WTC11 (cell line): ENCODE results near the gene CELF4. TPM values are rescaled to one million over a fixed set of nuclear protein-coding genes. Genes with fewer than 3 reads are reported as not detected.

Source experiments
- ATAC-seq: fragments of 200-7000 bp; cut with Tn5 transposase; 2 replicates; pipeline ENCODE4 v1.10.0; 2021; ENCODE audit warnings: mild to moderate bottlenecking, moderate library complexity
- CTCF ChIA-PET: fragments of 300-600 bp; sonication (Branson Sonifier 250); formaldehyde crosslinking; loops from one replicate; lab custom pipeline; 2021; ENCODE audit warnings: antibody characterized with exemption; lab: Charles Lee
- POLR2A ChIA-PET: fragments of 350-600 bp; sonication (Branson Sonifier 250); formaldehyde crosslinking; loops from one replicate; lab custom pipeline; 2021; ENCODE audit warnings: antibody characterized with exemption; lab: Charles Lee
- DNase-seq: peaks from one replicate; pipeline ENCODE4 v3.0.0; 2021; ENCODE audit warnings: low spot score
- H3K27ac Mint-ChIP-seq: 2 replicates; pipeline ENCODE4 v1.8.0; 2021; ENCODE audit warnings: mixed read lengths
- H3K27me3 Mint-ChIP-seq: 2 replicates; pipeline ENCODE4 v1.8.0; 2021; ENCODE audit warnings: low read depth, mild to moderate bottlenecking, moderate library complexity, mixed read lengths
- H3K36me3 Mint-ChIP-seq: 2 replicates; pipeline ENCODE4 v1.8.0; 2021; ENCODE audit warnings: mixed read lengths
- H3K4me1 Mint-ChIP-seq: 2 replicates; pipeline ENCODE4 v1.8.0; 2022; ENCODE audit warnings: mixed read lengths
- H3K4me3 Mint-ChIP-seq: 2 replicates; pipeline ENCODE4 v1.8.0; 2021; ENCODE audit warnings: mild to moderate bottlenecking, moderate library complexity, mixed read lengths
- H3K9me3 Mint-ChIP-seq: 2 replicates; pipeline ENCODE4 v1.8.0; 2021; ENCODE audit warnings: mixed read lengths
- AFF4 ChIP-seq: sonication (generic); formaldehyde crosslinking; IDR thresholded peaks from 2 replicates; pipeline ENCODE4 v1.8.1; 2023; ENCODE audit warnings: mild to moderate bottlenecking, missing genetic modification reagents, borderline replicate concordance
- CTCF ChIP-seq: fragments of 200-600 bp; IDR thresholded peaks from 2 replicates; pipeline ENCODE4 v1.8.0; 2022; ENCODE audit warnings: antibody characterized with exemption
- E2F1 ChIP-seq: sonication (generic); formaldehyde crosslinking; IDR thresholded peaks from 2 replicates; pipeline ENCODE4 v1.8.0; 2022; ENCODE audit warnings: mild to moderate bottlenecking, missing genetic modification reagents
- FOXJ3 ChIP-seq: sonication (generic); formaldehyde crosslinking; IDR thresholded peaks from 2 replicates; pipeline ENCODE4 v1.9.0; 2021; ENCODE audit warnings: missing genetic modification reagents, mild to moderate bottlenecking, borderline replicate concordance
- FOXP1 ChIP-seq: sonication (generic); formaldehyde crosslinking; IDR thresholded peaks from 2 replicates; pipeline ENCODE4 v1.8.0; 2022; ENCODE audit warnings: missing genetic modification reagents, mild to moderate bottlenecking, moderate library complexity, borderline replicate concordance
- HMGA2 ChIP-seq: fragments of 250-450 bp; sonication (Bioruptor Pico); IDR thresholded peaks from 2 replicates; pipeline ENCODE4 v1.4.0; 2021; ENCODE audit warnings: mild to moderate bottlenecking, moderate library complexity
- MYBL2 ChIP-seq: sonication (generic); formaldehyde crosslinking; IDR thresholded peaks from 2 replicates; pipeline ENCODE4 v1.8.1; 2023; ENCODE audit warnings: mild to moderate bottlenecking, moderate library complexity, missing genetic modification reagents
- NR3C1 ChIP-seq: sonication (generic); formaldehyde crosslinking; conservative IDR thresholded peaks from 2 replicates; pipeline ENCODE4 v1.8.1; 2023; ENCODE audit warnings: low read depth, mild to moderate bottlenecking, missing genetic modification reagents
- OVOL2 ChIP-seq: fragments of 250-450 bp; sonication (Bioruptor Pico); IDR thresholded peaks from 2 replicates; pipeline ENCODE4 v1.9.0; 2021; ENCODE audit warnings: mild to moderate bottlenecking, borderline replicate concordance
- RORB ChIP-seq: fragments of 250-450 bp; sonication (Bioruptor Pico); IDR thresholded peaks from 2 replicates; pipeline ENCODE4 v1.9.0; 2021; ENCODE audit warnings: mild to moderate bottlenecking
- SMAD4 ChIP-seq: sonication (generic); formaldehyde crosslinking; IDR thresholded peaks from 2 replicates; pipeline ENCODE4 v1.8.0; 2022; ENCODE audit warnings: mild to moderate bottlenecking, missing genetic modification reagents
- STAT6 ChIP-seq: sonication (generic); formaldehyde crosslinking; conservative IDR thresholded peaks from 2 replicates; pipeline ENCODE4 v1.8.1; 2023; ENCODE audit warnings: mild to moderate bottlenecking, low read depth, missing genetic modification reagents, moderate library complexity
- ZMAT4 ChIP-seq: fragments of 250-450 bp; sonication (Bioruptor Pico); IDR thresholded peaks from 2 replicates; pipeline ENCODE4 v1.9.0; 2021; ENCODE audit warnings: mild to moderate bottlenecking
- ZNF232 ChIP-seq: sonication (generic); formaldehyde crosslinking; IDR thresholded peaks from 2 replicates; pipeline ENCODE4 v1.8.0; 2022; ENCODE audit warnings: mild to moderate bottlenecking, missing genetic modification reagents
- ZNF281 ChIP-seq: sonication (generic); formaldehyde crosslinking; IDR thresholded peaks from 2 replicates; pipeline ENCODE4 v1.8.0; 2023; ENCODE audit warnings: mild to moderate bottlenecking, missing genetic modification reagents
- ZNF425 ChIP-seq: fragments of 250-450 bp; sonication (Bioruptor Pico); conservative IDR thresholded peaks from 2 replicates; pipeline ENCODE4 v1.9.0; 2021; ENCODE audit warnings: mild to moderate bottlenecking
- total RNA-seq: library from RNA; stranded (reverse); gene quantifications from 3 replicates; pipeline ENCODE4 v1.2.3, GENCODE V29; 2021

The CELF4 gene
- total RNA-seq, 1 experiment from 2014 or later = 2.9 TPM

GRCh38 chr18:37584217-37584616, 18.6 kb upstream of the CELF4 start:
- TF ChIP-seq STAT6 (no peak), ZNF232 (no peak), HMGA2 (CRISPR knock-in tag) (no peak), OVOL2 (no peak), MYBL2 (no peak)
- H3K4me1 Mint-ChIP-seq = peaks cover 46% of the 10 kb centered on the region
- no peak overlapping the region for H3K27ac Mint-ChIP-seq
- ATAC-seq (no peak), DNase-seq (no peak)
- no peaks in the 10 kb centered on the region for H3K36me3 Mint-ChIP-seq
- peaks cover 29% of the 10 kb centered on the region for H3K27me3 Mint-ChIP-seq
- H3K4me3 Mint-ChIP-seq = no peak overlapping the region
- no peaks in the 10 kb centered on the region; the same call in 1 of the 2 replicates for H3K9me3 Mint-ChIP-seq
- ChIA-PET POLR2A (no interaction called here), CTCF (no interaction called here)

GRCh38 chr18:37582261-37582660, 16.7 kb upstream of the CELF4 start:
- ChIA-PET CTCF (no interaction called here), POLR2A (no interaction called here)
- no peak for ATAC-seq
- DNase-seq = no peak
- peaks cover 57% of the 10 kb centered on the region for H3K4me1 Mint-ChIP-seq
- no peaks in the 10 kb centered on the region for H3K36me3 Mint-ChIP-seq
- no peak overlapping the region for H3K27ac Mint-ChIP-seq
- no peaks in the 10 kb centered on the region for H3K9me3 Mint-ChIP-seq
- no peak overlapping the region for H3K4me3 Mint-ChIP-seq
- H3K27me3 Mint-ChIP-seq = peaks cover 29% of the 10 kb centered on the region
- TF ChIP-seq ZMAT4 (CRISPR knock-in tag) (no peak), AFF4 (CRISPR knock-in tag) (no peak), ZNF281 (no peak), NR3C1 (no peak), FOXP1 (CRISPR knock-in tag) (no peak), CTCF (no peak), SMAD4 (CRISPR knock-in tag) (no peak), E2F1 (CRISPR knock-in tag) (no peak), FOXJ3 (no peak), STAT6 (no peak), RORB (no peak), ZNF425 (CRISPR knock-in tag) (no peak)
